Measurements from ENCODE around the gene KLHL5.

- TF ChIP-seq POLR2AphosphoS5 (IDR thresholded peaks at IDR 0.05; ENCODE audit: borderline replicate concordance, low read depth, low read length) (no peak), EZH2 (IDR thresholded peaks at IDR 0.05) (no peak)
These were observed 58.4 kb downstream of the KLHL5 start for GRCh38 chr4:39120418-39120817.
